Breast epithelium (tissue), 4 donors: Measurements from ENCODE around the gene MANBA. TPM values are rescaled to one million over a fixed set of nuclear protein-coding genes. Genes with fewer than 3 reads are reported as not detected.

ENCODE experiments used
- DNase-seq, 2 donors: peaks; one replicate each; pipeline ENCODE4 v3.0.0-alpha.2; 2019; ENCODE audit warnings: low spot score in 2 of 2
- H3K27ac ChIP-seq, 2 donors: fragments of 200-600 bp; sonication (generic) in 1 of 2; one replicate each; pipeline ENCODE4 v1.5.1; 2016 to 2019; ENCODE audit warnings: mild to moderate bottlenecking in 1 of 2
- H3K27me3 ChIP-seq, 2 donors: fragments of 200-600 bp; sonication (generic) in 1 of 2; one replicate each; pipeline versions ENCODE4 v1.5.1 to v1.6.0; 2017 to 2019; ENCODE audit warnings: control low read depth in 1 of 2, mild to moderate bottlenecking in 1 of 2
- H3K36me3 ChIP-seq: fragments of 200-600 bp; one replicate; pipeline ENCODE4 v1.5.1; 2019
- H3K4me1 ChIP-seq, 2 donors: fragments of 200-600 bp; sonication (generic); one replicate each; pipeline ENCODE4 v1.5.1; 2016 to 2019; ENCODE audit warnings: control low read depth in 1 of 2
- H3K4me3 ChIP-seq, 3 donors: fragments of 200-600 bp; sonication (generic); 1 replicate in 2 of 3; 2 replicates in 1 of 3; pipeline ENCODE4 v1.5.1; 2016 to 2019; ENCODE audit warnings: mild to moderate bottlenecking in 3 of 3, moderate library complexity in 2 of 3
- H3K9me3 ChIP-seq, 2 donors: fragments of 200-600 bp; sonication (generic) in 1 of 2; one replicate each; pipeline ENCODE4 v1.5.1; 2016 to 2019; ENCODE audit warnings: control low read depth in 1 of 2
- POLR2A ChIP-seq: fragments of 450-650 bp; IDR thresholded peaks from one replicate; pipeline ENCODE4 v1.6.1; 2016; ENCODE audit warnings: antibody characterized with exemption, mild to moderate bottlenecking, moderate library complexity
- POLR2AphosphoS5 ChIP-seq, 3 donors: sonication (generic); formaldehyde crosslinking; IDR thresholded peaks; one replicate each; pipeline ENCODE4 v1.6.1; 2017; ENCODE audit warnings: antibody characterized with exemption in 3 of 3
- intact Hi-C: fragments of 100-400 bp; cut with DNase I; formaldehyde crosslinking; loops from one replicate; pipeline ENCODE4 v1.15.1; 2023; ENCODE audit warnings: low total_unique reads
- total RNA-seq, 3 donors: library from RNA; depleted of rRNA; stranded (reverse); fragments of >200 nt; gene quantifications; one replicate each; pipeline ENCODE4 v1.1.0, GENCODE V29; 2016
- TF ChIP-seq, protein P1 (sequence below), 3 donors: fragments of 450-650 bp; IDR thresholded peaks; one replicate each; pipeline ENCODE4 v1.5.1; 2016 to 2017; ENCODE audit warnings: antibody characterized with exemption in 3 of 3, mild to moderate bottlenecking in 3 of 3, moderate library complexity in 3 of 3

MANBA gene
- 10 to 100 TPM; 47.8 to 56.2 (median 49.8) TPM for total RNA-seq

DNA sequence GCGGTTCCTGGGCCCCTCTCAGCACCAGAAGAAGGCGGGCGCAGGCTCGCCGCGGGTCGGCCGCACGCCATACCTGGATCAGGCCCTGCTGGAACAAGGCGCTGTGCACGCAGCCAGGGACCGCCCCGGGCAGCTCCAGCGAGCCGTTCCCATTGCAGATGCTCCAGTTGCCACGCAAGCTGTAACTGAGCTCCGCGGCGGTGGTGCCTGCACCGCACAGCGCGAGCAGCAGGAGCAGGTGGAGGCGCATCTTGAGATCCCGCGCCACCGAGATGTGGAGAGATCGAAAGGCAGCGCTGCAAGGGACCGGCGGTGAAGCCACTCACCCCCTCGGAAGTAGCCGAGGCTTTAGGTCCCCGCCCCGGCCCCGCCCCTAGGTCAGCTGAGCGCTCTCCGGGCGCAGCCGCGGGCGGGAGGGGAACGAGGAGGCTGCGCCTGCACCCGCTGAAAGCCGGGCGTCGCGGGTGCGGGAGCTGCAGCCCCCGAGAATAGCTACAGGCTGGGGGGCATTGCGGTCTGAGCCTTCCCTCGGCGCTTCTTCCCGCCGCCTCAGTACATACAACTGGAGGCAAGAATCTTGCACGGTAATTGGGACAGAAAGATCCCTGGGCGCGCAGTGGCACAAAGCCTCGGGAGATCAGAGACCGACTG is at the start of gene MANBA:
TSS of gene MANBA (minus strand) at position 324 of the 651 bp plus-strand sequence. CDS start at position 250, 74 bp downstream.
- H3K27ac ChIP-seq: peak within 1 kb of the TSS; percentile 73 to 85
- intact Hi-C loops: no loop called here
- no peak for TF ChIP-seq POLR2A
- peak in 2 of 3 donors; percentile 22 to 51 for TF ChIP-seq POLR2AphosphoS5 (IDR thresholded peaks at IDR 0.05)
- H3K27me3 ChIP-seq: no peaks in the 10 kb centered on the region
- peak within 1 kb of the TSS; percentile 74 to 88 (median 83) for H3K4me3 ChIP-seq
- no peaks in the 10 kb centered on the region for H3K9me3 ChIP-seq
- H3K36me3 ChIP-seq: no peaks in the 10 kb centered on the region
- DNase-seq: peak; percentile 44 to 70
- H3K4me1 ChIP-seq: no peaks in the 10 kb centered on the region

DNA sequence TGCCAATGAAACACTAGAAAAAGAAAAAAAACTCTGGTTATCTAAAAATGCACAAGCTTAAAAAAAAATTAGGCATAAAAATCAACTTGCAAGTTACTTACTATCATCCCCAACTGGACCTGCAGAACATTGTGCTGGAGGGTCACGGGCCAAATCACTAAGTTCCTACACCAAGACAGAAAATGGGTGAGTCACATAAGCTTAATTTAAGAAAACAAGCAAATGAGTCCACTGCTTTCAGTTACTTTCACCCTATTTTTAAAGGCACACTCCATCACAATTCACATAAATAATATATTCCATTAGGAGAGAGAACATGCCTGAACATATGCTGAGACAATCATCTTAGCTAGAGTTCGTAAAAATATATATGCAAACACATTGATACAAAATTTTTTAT is 48.9 kb upstream of the MANBA start:
- Histone ChIP-seq H3K36me3 (no peaks in the 10 kb centered on the region), H3K27ac (no peak overlapping the region), H3K4me1 (peaks cover 0 to 5% of the 10 kb centered on the region in 2 donors), H3K27me3 (no peaks in the 10 kb centered on the region), H3K9me3 (no peaks in the 10 kb centered on the region), H3K4me3 (no peak overlapping the region)
- TF ChIP-seq POLR2A (no peak), POLR2AphosphoS5 (IDR thresholded peaks at IDR 0.05) (no peak)
- TF ChIP-seq, protein P1, sequence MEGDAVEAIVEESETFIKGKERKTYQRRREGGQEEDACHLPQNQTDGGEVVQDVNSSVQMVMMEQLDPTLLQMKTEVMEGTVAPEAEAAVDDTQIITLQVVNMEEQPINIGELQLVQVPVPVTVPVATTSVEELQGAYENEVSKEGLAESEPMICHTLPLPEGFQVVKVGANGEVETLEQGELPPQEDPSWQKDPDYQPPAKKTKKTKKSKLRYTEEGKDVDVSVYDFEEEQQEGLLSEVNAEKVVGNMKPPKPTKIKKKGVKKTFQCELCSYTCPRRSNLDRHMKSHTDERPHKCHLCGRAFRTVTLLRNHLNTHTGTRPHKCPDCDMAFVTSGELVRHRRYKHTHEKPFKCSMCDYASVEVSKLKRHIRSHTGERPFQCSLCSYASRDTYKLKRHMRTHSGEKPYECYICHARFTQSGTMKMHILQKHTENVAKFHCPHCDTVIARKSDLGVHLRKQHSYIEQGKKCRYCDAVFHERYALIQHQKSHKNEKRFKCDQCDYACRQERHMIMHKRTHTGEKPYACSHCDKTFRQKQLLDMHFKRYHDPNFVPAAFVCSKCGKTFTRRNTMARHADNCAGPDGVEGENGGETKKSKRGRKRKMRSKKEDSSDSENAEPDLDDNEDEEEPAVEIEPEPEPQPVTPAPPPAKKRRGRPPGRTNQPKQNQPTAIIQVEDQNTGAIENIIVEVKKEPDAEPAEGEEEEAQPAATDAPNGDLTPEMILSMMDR (IDR thresholded peaks at IDR 0.05): no peak
- intact Hi-C loops: no loop called here
- DNase-seq: no peak

GRCh38 chr4:102809190-102809589 is 48.4 kb upstream of the MANBA start:
- Histone ChIP-seq H3K36me3 (no peaks in the 10 kb centered on the region), H3K9me3 (no peaks in the 10 kb centered on the region), H3K27me3 (no peaks in the 10 kb centered on the region), H3K4me1 (peaks cover 0 to 5% of the 10 kb centered on the region in 2 donors), H3K4me3 (no peak overlapping the region), H3K27ac (no peak overlapping the region)
- DNase-seq: no peak
- TF ChIP-seq, protein P1 (IDR thresholded peaks at IDR 0.05): no peak
- TF ChIP-seq POLR2A (no peak), POLR2AphosphoS5 (IDR thresholded peaks at IDR 0.05) (no peak)
- intact Hi-C loops: no loop called here

DNA sequence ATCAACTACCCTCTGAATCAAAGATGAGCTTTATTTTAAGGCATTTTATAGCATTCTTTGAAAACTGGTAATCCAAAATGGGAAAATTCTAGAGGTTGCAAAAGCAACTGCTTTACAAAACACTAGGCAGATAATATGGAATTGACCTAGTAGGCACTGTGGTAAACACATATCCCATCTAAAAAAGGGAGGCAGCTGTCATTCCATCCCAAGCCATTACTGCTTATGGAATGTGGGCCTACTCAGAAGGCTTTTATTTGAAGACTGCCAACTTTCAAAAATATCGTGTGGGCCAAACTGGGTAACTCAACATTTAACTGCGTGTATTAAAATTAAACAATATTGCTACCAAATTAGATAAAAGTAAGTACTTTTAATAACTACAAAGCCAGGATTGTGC is 47.2 kb upstream of the MANBA start:
- no peaks in the 10 kb centered on the region for H3K4me1 ChIP-seq
- no peaks in the 10 kb centered on the region for H3K9me3 ChIP-seq
- H3K36me3 ChIP-seq: no peaks in the 10 kb centered on the region
- no peak overlapping the region for H3K27ac ChIP-seq
- no peak overlapping the region for H3K4me3 ChIP-seq
- intact Hi-C loops: no loop called here
- TF ChIP-seq, protein P1 (IDR thresholded peaks at IDR 0.05): no peak
- no peaks in the 10 kb centered on the region for H3K27me3 ChIP-seq
- DNase-seq: no peak

DNA sequence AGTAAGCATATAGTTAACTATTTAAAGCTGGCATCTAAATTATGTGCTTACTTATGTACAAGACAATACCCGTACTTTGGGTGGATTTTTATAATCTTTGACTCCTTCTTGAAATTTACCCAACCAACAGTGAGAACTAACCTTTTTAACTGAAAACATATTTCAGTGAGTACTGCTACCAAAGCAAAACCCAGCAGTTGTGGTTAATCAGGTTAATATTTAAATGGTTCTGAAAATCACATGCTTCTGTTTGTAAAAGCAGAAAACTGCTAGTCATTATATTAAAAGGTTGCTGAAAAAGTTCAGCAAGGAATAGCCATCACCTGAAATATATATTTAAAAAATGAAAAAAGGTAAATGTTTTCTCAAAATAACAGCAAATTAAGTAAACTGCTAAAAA is 46.6 kb upstream of the MANBA start:
- intact Hi-C loops: no loop called here
- Histone ChIP-seq H3K36me3 (no peaks in the 10 kb centered on the region), H3K4me1 (no peaks in the 10 kb centered on the region)

More for the DNA sequence above, 46.6 kb upstream of the MANBA start:
- no peak for DNase-seq
- Histone ChIP-seq H3K27me3 (no peaks in the 10 kb centered on the region), H3K27ac (no peak overlapping the region), H3K9me3 (no peaks in the 10 kb centered on the region), H3K4me3 (no peak overlapping the region)
- TF ChIP-seq POLR2AphosphoS5 (IDR thresholded peaks at IDR 0.05): no peak
- no peak for TF ChIP-seq POLR2A
- TF ChIP-seq, protein P1 (IDR thresholded peaks at IDR 0.05): no peak
